ENCODE data around the gene UFSP1.

The UFSP1 gene

GRCh38 chr7:100881136-100881535, 8.4 kb downstream of the UFSP1 start:
- DNase-seq (ENCODE audit: low spot score): no peak
- TF ChIP-seq, protein P1, sequence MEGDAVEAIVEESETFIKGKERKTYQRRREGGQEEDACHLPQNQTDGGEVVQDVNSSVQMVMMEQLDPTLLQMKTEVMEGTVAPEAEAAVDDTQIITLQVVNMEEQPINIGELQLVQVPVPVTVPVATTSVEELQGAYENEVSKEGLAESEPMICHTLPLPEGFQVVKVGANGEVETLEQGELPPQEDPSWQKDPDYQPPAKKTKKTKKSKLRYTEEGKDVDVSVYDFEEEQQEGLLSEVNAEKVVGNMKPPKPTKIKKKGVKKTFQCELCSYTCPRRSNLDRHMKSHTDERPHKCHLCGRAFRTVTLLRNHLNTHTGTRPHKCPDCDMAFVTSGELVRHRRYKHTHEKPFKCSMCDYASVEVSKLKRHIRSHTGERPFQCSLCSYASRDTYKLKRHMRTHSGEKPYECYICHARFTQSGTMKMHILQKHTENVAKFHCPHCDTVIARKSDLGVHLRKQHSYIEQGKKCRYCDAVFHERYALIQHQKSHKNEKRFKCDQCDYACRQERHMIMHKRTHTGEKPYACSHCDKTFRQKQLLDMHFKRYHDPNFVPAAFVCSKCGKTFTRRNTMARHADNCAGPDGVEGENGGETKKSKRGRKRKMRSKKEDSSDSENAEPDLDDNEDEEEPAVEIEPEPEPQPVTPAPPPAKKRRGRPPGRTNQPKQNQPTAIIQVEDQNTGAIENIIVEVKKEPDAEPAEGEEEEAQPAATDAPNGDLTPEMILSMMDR (IDR thresholded peaks at IDR 0.05; ENCODE audit: extremely low read depth, missing control alignments): no peak

DNA sequence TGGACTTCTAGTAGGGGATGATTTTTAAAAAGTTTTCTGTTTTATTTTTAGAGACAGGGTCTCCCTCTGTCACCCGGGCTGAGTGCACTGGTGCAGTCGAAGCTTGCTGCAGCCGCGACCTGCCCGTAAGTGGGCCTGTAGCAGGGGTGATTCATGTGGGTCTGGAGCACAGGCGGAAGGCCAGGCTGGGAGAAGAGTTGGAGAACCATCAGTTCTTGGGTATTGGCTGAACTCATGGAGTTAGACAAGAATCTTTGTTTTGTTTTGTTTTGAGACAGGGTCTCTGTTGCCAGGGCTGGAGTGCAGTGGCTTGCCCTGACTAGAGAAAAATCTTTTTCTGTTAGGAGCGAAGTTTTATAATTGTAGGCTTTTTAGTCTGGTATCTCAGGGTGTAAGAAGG, 8.9 kb downstream of the UFSP1 start:
- TF ChIP-seq, protein P1 (IDR thresholded peaks at IDR 0.05; ENCODE audit: extremely low read depth, missing control alignments): no peak
- no peak for DNase-seq (ENCODE audit: low spot score)

- TF ChIP-seq, protein P1 (IDR thresholded peaks at IDR 0.05; ENCODE audit: extremely low read depth, missing control alignments): no peak
- DNase-seq (ENCODE audit: low spot score): no peak
These were observed 9.7 kb downstream of the UFSP1 start for GRCh38 chr7:100879685-100880261.

GRCh38 chr7:100878685-100879084, 10.8 kb downstream of the UFSP1 start:
- no peak for DNase-seq (ENCODE audit: low spot score)
- TF ChIP-seq, protein P1 (IDR thresholded peaks at IDR 0.05; ENCODE audit: extremely low read depth, missing control alignments): no peak

GRCh38 chr7:100878013-100878412, 11.5 kb downstream of the UFSP1 start:
- TF ChIP-seq, protein P1 (IDR thresholded peaks at IDR 0.05; ENCODE audit: extremely low read depth, missing control alignments): no peak
- no peak for DNase-seq (ENCODE audit: low spot score)

GRCh38 chr7:100875356-100875751, 14.2 kb downstream of the UFSP1 start:
- DNase-seq (ENCODE audit: low spot score): peak; percentile 65
- TF ChIP-seq, protein P1 (IDR thresholded peaks at IDR 0.05; ENCODE audit: extremely low read depth, missing control alignments): no peak

DNA sequence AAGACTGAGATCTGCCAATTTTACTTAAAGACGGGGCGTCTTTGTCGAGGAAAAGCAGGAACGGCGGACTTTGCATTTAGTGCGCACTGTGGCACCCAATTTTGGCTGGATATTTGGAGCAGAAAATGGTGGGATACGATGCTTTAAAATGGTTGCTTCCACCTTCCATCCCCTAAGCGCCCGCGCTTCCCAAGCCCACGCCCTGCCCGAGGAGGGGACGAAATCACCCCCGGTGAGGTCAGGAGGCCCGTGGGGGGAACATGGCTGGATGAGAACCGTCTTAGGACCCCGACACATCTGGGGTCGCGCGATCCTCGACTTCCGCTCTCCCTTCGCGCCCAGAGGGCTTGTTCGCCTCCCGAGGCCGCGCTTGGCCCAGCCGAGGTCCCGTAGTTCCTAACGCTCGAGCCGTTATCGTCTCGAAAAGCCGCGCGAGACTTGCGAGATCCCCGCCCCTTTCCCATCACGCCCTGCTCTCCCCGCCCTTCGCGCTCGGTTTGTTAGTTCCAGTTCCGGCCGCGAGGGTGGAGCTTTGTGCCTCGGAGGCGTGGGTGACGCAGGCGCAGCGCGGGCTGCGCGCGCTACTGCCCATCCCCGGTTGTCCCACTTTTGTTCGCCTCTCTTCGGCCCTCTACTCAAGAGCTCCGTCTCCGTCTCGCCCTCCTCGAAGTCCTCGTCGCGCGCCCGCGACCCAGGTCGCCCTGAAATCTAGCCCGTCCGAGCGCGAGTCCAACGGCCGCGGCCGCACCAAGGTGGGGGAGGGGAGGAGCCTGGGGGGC, 14.7 kb downstream of the UFSP1 start, which contains the start of gene SRRT:
TSS of gene SRRT (plus strand) at position 527 of the 779 bp plus-strand sequence. CDS start 488 bp downstream, outside the sequence.
- TF ChIP-seq, protein P1 (IDR thresholded peaks at IDR 0.05; ENCODE audit: extremely low read depth, missing control alignments): no peak
- DNase-seq (ENCODE audit: low spot score): peak; percentile 99

Measured in GM20000 (cell line).